Esophagus squamous epithelium (tissue), 5 donors: ENCODE results near the gene TEX13D. TPM values are rescaled to one million over a fixed set of nuclear protein-coding genes. Genes with fewer than 3 reads are reported as not detected.

Experiments
- DNase-seq: peaks from one replicate; lab custom pipeline; 2025; lab: John Stamatoyannopoulos, UW
- H3K27ac ChIP-seq, 4 donors: fragments of 200-600 bp; sonication (generic); one replicate each; pipeline ENCODE4 v1.5.1; 2016 to 2019; ENCODE audit warnings: mild to moderate bottlenecking in 1 of 4
- H3K27me3 ChIP-seq, 4 donors: fragments of 200-600 bp; sonication (generic); 1 replicate in 3 of 4; 2 replicates in 1 of 4; pipeline versions ENCODE4 v1.5.1 to v1.6.0; 2017 to 2021; ENCODE audit warnings: antibody characterized with exemption in 1 of 4
- H3K36me3 ChIP-seq, 3 donors: fragments of 200-600 bp; sonication (generic); one replicate each; pipeline ENCODE4 v1.5.1; 2016 to 2019
- H3K4me1 ChIP-seq, 3 donors: fragments of 200-600 bp; sonication (generic); one replicate each; pipeline ENCODE4 v1.5.1; 2017 to 2019
- H3K4me3 ChIP-seq, 4 donors: fragments of 200-600 bp; sonication (generic); 1 replicate in 3 of 4; 2 replicates in 1 of 4; pipeline ENCODE4 v1.5.1; 2016 to 2019; ENCODE audit warnings: mild to moderate bottlenecking in 2 of 4, moderate library complexity in 1 of 4
- H3K9me3 ChIP-seq, 3 donors: fragments of 200-600 bp; sonication (generic); one replicate each; pipeline ENCODE4 v1.5.1; 2016 to 2019
- CTCF ChIP-seq, 6 experiments: fragments of 450-650 bp in 4 of 6; fragments of 200-600 bp in 2 of 6; sonication (generic) in 2 of 6; IDR thresholded peaks; one replicate each; pipeline ENCODE4 v1.5.1; 2016 to 2019; ENCODE audit warnings: antibody characterized with exemption in 6 of 6, mild to moderate bottlenecking in 4 of 6, moderate library complexity in 4 of 6
- POLR2A ChIP-seq, 4 donors: fragments of 450-650 bp; IDR thresholded peaks; one replicate each; pipeline ENCODE4 v1.6.1; 2017; ENCODE audit warnings: antibody characterized with exemption in 4 of 4, mild to moderate bottlenecking in 4 of 4, moderate library complexity in 3 of 4
- WGBS, 2 donors: methylation state at CpG; one replicate each; pipeline ENCODE4 v1.1.5; 2018; 5-methylcytosine and 5-hydroxymethylcytosine counted together
- intact Hi-C: fragments of 100-400 bp; cut with DNase I; formaldehyde crosslinking; loops from one replicate; pipeline ENCODE4 v1.15.0; 2022
- total RNA-seq, 4 donors: library from RNA; depleted of rRNA; stranded (reverse); fragments of >200 nt; gene quantifications; one replicate each; pipeline ENCODE4 v1.1.0, GENCODE V29; 2016
- donor health status: DM: yes; HTN: yes; CAD: no.

TEX13D gene
- total RNA-seq, 4 donors from 2014 or later = not detected

GRCh38 chrX:124342174-124342867 is 9.9 kb downstream of the TEX13D start:
- no peak for TF ChIP-seq POLR2A (IDR thresholded peaks at IDR 0.05)
- no peak for TF ChIP-seq CTCF (IDR thresholded peaks at IDR 0.05)
- WGBS, 2 donors = 60 to 71% methylated on average over 7 of the region's 7 CpGs
- H3K4me1 ChIP-seq = no peaks in the 10 kb centered on the region
- H3K4me3 ChIP-seq = no peak overlapping the region
- no peak for DNase-seq
- H3K27ac ChIP-seq = no peak overlapping the region
- H3K27me3 ChIP-seq = no peaks in the 10 kb centered on the region
- no peaks in the 10 kb centered on the region for H3K9me3 ChIP-seq
- no peaks in the 10 kb centered on the region for H3K36me3 ChIP-seq
- intact Hi-C loops = no loop called here

GRCh38 chrX:124343016-124343415 is 10.6 kb downstream of the TEX13D start:
- TF ChIP-seq CTCF (IDR thresholded peaks at IDR 0.05) (no peak), POLR2A (IDR thresholded peaks at IDR 0.05) (no peak)
- Histone ChIP-seq H3K4me1 (peaks cover 0 to 3% (median 0%) of the 10 kb centered on the region in 3 donors), H3K27me3 (no peaks in the 10 kb centered on the region), H3K4me3 (no peak overlapping the region), H3K9me3 (no peaks in the 10 kb centered on the region), H3K27ac (no peak overlapping the region), H3K36me3 (no peaks in the 10 kb centered on the region)
- intact Hi-C loops = no loop called here
- DNase-seq = no peak

GRCh38 chrX:124344246-124344645 is 11.8 kb downstream of the TEX13D start:
- Histone ChIP-seq H3K27ac (no peak overlapping the region), H3K4me3 (no peak overlapping the region), H3K36me3 (no peaks in the 10 kb centered on the region), H3K4me1 (peaks cover 0 to 3% (median 0%) of the 10 kb centered on the region in 3 donors), H3K9me3 (no peaks in the 10 kb centered on the region), H3K27me3 (no peaks in the 10 kb centered on the region)
- intact Hi-C loops = no loop called here
- TF ChIP-seq CTCF (IDR thresholded peaks at IDR 0.05) = no peak
- TF ChIP-seq POLR2A (IDR thresholded peaks at IDR 0.05) = no peak
- 62 to 63% methylated on average over 4 of the region's 4 CpGs for WGBS, 2 donors
- no peak for DNase-seq

GRCh38 chrX:124346117-124346876 is 13.8 kb downstream of the TEX13D start, which contains the start of gene SH2D1A:
Gene SH2D1A, plus strand, starts transcription at chrX:124346563. Its CDS starts 80 bp downstream, at chrX:124346643.
- Histone ChIP-seq H3K36me3 (no peaks in the 10 kb centered on the region), H3K9me3 (no peaks in the 10 kb centered on the region), H3K4me3 (peak within 1 kb of the TSS in 2 of 4 donors; percentile 28 to 42), H3K27ac (peak within 1 kb of the TSS in 2 of 4 donors; percentile 25 to 49), H3K4me1 (peaks cover 0 to 3% (median 0%) of the 10 kb centered on the region in 3 donors), H3K27me3 (no peaks in the 10 kb centered on the region)
- intact Hi-C loops = no loop called here
- no peak for DNase-seq
- no peak for TF ChIP-seq CTCF (IDR thresholded peaks at IDR 0.05)
- TF ChIP-seq POLR2A (IDR thresholded peaks at IDR 0.05) = peak in 1 of 4 donors; percentile 43
- WGBS, 2 donors = 65 to 77% methylated on average over 12 of the region's 19 CpGs

GRCh38 chrX:124346877-124347241 is 14.4 kb downstream of the TEX13D start:
- Histone ChIP-seq H3K27me3 (no peaks in the 10 kb centered on the region), H3K4me3 (peak overlapping the region in 2 of 4 donors; percentile 28 to 42), H3K4me1 (peaks cover 0 to 3% (median 0%) of the 10 kb centered on the region in 3 donors), H3K27ac (peak overlapping the region in 2 of 4 donors; percentile 25 to 49), H3K36me3 (no peaks in the 10 kb centered on the region), H3K9me3 (no peaks in the 10 kb centered on the region)
- TF ChIP-seq POLR2A (IDR thresholded peaks at IDR 0.05) (no peak), CTCF (IDR thresholded peaks at IDR 0.05) (no peak)
- no peak for DNase-seq
- intact Hi-C loops = no loop called here
- 70 to 89% methylated on average over 6 to 9 of the region's 15 CpGs for WGBS, 2 donors
